ENCODE measurements around the gene GXYLT1.

DNA sequence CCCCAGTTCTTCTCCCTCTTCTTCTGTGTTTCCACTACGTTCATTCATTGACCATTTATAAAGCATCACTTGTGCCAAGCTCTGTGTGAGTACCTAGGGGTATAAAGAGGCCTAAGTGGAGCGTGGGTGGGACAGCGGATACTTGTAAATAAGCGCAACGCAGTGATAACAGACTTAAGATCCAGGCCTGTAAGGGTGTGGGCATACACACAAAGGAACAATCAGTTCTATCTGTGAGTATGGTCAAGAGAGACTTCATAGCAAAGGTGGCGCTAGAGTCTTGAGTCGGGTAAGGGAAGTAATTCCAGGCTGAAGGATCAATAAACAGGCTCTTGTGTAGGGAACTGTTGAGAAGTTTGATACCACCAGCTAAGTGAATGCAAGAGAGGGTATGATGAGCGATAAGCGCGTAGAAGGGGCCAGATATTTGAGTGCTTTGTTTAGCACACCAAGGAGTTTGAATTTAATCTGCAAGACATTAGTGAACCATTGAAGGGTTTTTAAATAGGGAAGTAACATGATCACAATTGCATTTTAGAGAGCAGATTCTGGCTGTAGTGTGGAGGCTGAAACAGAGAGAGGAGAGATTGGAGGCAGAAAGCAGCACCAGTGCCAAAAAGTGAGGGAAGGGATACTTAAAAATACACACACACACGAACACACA is 1.0 kb upstream of the GXYLT1 start:
- TF ChIP-seq CTCF (IDR thresholded peaks at IDR 0.05) = no peak
- TF ChIP-seq POLR2A (IDR thresholded peaks at IDR 0.05) = no peak

All from body of pancreas (tissue), 4 donors.